NCI-H146 (cell line): ENCODE data around the gene FRMD5.

Experiments used
- DNase-seq: peaks from one replicate; lab custom pipeline; 2025; lab: John Stamatoyannopoulos, UW

Gene FRMD5

DNA sequence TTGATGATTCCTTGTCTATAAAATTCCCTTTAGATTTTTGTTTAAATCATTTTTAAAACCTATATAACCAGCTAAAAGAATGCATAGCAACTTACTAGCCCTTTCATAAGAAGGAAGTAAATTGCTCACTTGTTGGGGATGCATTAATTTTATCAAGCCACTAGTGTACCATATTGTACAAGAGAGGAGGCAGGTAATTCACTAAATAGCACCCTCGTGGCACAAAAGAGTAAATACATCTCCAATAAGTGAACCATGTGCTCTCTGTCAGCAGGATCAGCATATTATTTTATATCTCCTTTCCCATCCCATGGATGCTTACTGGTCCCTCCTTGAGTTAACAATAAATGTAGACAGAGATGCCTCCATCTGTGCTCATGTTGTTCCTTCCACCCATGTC, 34.3 kb downstream of the FRMD5 start:
- DNase-seq: no peak

- DNase-seq: no peak
Observed at GRCh38 chr15:44159492-44159891, 35.6 kb downstream of the FRMD5 start.

- DNase-seq: no peak
Observed at GRCh38 chr15:44158111-44158510, 37.0 kb downstream of the FRMD5 start.

DNA sequence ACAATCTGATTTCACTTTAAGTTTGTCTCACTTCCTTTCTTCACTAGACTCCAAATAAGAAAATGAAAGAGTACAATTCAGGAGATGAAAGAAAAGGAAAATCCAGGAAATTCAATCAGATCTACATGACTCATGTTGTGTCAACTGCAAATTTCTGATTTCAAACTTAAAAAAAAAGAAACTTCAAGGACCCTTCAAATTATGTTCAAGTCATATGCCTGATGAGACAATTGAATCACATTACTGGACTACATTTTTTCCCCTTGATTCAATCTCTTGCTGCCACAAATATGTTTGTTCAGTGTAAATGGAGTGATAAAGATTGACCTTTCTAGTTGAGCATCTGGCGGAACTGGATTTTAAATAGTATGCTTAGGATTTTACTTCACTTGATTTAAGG, 37.4 kb downstream of the FRMD5 start:
- no peak for DNase-seq

GRCh38 chr15:44153352-44153751, 41.7 kb downstream of the FRMD5 start:
- no peak for DNase-seq

- DNase-seq: no peak
Observed at GRCh38 chr15:44149224-44149623, 45.8 kb downstream of the FRMD5 start.

DNA sequence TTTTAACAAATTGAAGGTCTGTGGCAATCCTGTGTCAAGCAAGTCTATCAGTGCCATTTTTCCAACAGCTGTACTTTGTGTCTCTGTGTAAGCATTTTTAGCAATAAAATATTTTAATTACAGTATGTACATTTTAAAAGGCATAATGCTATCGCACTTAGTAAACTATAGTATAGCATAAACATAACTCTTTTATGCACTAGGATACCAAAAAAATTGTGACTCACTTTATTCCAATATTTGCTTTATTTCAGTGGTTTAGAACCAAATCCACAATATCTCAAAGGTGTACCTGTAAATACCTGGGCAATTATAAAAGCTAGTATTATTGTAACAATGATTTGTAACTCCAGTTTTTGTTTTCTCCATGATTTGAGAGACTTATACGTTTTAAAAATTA, 46.5 kb downstream of the FRMD5 start:
- DNase-seq: no peak

GRCh38 chr15:44147636-44148035, 47.4 kb downstream of the FRMD5 start:
- no peak for DNase-seq

DNA sequence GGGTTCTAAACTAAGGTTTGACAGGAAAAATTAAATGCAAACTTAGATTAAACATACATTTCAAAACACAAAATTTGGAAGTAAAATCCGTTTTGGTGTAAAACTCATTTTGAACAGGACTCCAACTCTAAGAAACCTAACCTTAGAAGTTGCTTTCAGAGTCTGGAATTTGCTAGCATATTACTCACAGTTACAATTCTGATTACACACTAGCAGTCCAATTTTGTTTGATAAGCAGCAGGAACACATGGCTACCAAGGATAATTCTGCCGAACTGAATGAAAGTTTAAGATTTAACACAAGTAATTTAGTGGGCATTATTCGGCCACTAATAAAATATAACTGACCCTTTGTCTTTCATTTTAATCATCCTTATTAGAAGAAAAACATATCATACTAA, 49.6 kb downstream of the FRMD5 start:
- no peak for DNase-seq

DNA sequence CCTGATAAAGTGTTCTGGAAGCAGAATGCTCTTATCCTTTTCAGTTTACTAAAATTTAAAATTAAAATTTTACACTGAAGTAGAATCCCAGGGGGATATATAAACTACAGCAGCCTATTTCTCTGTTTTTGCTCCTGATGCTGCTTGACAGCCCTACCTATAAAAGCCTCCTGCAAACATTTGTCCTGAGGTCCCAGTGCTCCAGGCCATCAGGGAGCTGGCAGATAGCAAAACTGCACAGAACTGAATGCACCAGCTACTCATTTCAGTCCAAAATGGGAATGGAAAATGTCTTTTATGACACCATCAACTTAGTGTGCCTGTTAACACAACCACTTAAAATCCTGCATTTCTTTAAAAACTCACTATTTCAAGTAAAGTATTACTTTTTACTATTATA, 50.1 kb downstream of the FRMD5 start:
- DNase-seq: no peak

DNA sequence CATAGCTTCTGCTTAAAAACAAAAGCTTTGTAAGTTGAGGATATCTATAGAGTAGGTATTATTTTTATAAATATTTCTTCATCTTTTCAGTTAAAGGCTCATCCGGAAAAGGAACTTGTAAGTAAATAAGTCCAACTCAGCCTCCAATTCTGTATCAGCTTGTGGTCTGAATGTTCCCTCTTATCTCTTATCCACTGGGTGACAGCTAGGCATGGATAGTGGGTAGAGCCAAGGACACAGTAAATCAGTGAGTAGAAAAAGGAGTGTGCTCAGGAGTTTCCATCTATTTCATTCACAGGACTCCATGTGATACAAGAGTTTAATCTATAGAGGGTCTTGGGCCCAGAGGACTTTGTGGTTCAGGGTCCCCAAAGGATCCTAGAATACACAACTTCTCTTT, 50.9 kb downstream of the FRMD5 start:
- no peak for DNase-seq

DNA sequence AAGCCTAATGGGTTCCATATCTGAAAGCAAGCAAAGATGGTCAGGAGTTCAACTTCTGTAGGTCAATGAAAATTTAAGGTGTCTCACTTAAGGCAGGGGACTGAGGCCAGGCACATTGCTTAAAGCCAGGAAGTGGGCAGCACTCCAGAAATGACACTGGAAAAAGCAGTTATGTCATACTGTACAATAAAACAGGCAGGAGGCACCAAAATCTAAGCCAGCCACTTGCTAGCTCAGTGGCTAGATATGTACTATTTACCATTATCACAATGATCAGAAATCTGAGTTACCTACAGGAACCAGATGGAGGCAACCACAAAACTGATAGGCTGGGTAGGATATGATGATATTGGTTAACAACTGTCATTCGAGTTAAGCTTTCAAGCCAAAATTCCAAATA, 57.3 kb downstream of the FRMD5 start:
- DNase-seq: no peak

DNA sequence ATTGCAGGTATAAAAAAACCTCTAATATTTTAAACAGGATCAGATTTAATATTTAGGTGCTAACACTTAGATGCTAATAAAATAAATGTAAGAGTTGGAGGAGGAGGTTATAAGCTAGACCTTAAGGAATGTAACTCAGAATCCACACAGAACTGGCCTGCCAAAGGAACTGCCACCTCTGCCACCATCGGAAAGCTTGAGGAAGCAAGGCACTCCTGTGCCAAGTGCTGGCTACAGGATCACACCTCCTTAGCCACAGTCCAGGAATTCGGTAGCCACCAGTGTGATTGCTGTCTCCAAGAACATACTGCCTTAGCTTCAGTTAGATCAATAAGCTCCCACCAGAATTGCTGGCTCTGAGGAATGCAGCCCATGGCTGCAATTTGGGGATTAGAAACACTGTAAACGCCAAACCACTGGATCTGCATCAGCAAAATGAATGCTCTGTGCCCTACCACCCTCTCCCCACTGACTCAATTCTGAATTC, 58.0 kb downstream of the FRMD5 start:
- DNase-seq: no peak

GRCh38 chr15:44132057-44132456, 63.0 kb downstream of the FRMD5 start:
- DNase-seq: no peak

DNA sequence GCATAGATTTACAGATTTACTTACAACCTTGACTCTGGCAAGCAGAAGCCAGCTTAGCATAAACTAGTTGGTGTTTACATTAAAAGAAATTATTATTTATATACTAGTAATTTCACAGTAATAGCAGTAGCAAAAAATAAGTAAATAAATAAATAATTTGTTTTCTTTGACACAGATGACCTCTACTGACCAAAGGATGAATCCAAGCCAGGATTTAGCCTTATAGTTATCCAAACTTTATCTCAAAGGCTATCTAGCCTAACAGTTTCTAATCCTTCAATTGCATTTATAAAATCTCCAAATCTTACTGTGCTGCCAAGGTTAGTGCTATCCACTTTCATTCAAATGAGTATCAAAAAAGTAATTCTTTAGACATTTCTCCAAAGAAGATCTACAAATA, 64.3 kb downstream of the FRMD5 start:
- no peak for DNase-seq

- no peak for DNase-seq
Observed at GRCh38 chr15:44129911-44130310, 65.2 kb downstream of the FRMD5 start.

GRCh38 chr15:44128443-44128842, 66.6 kb downstream of the FRMD5 start:
- DNase-seq: no peak

- no peak for DNase-seq
Observed at GRCh38 chr15:44125879-44126278, 69.2 kb downstream of the FRMD5 start.

DNA sequence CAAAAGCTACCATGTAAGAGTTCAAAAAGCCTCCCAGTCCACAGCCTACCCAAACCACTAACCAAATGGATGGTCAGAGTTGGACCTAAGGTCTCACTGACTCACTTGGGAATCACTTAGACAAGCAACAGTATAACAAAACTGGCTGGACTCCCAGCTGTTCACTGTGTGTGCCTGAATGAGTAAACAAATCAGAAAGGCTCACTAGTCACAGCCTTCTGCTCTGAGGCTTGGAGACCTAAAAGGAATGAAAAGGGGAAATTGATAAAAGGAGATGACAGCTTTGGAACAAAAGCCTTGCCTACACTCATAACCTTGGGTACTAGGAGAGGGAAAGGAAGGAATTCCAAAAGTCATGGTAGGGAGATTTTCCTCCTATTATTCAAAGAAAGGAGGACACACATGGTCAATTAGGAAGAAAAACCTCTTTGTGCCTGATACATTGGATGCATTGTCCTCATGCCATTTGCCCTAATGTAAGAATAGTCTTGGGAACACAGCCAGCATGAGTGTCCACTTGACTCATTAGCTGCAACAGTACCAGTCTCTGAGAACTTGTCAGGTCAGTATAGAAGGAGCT, 92.3 kb downstream of the FRMD5 start:
- DNase-seq: peak; percentile 1

GRCh38 chr15:44101944-44102343, 93.1 kb downstream of the FRMD5 start:
- no peak for DNase-seq

DNA sequence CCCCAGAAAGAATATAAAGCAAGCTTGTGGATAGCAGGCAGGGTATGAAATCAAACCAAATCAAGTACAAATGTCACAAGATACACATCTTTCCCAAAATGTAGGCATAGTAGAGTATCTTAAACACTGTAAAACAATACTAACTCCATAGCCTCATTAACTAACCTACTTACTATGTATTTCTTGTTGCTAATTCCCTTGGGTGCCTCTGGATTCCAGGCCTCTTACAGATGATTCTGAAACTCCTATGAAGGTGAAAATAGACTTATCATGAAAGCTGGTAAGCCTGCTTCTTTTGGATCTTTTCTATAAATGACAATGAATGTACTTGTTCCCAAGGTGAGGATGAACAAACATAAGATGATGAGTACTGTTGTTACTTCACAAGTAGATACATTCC, 93.8 kb downstream of the FRMD5 start:
- DNase-seq: no peak

- DNase-seq: no peak
Observed at GRCh38 chr15:44099671-44100070, 95.4 kb downstream of the FRMD5 start.

DNA sequence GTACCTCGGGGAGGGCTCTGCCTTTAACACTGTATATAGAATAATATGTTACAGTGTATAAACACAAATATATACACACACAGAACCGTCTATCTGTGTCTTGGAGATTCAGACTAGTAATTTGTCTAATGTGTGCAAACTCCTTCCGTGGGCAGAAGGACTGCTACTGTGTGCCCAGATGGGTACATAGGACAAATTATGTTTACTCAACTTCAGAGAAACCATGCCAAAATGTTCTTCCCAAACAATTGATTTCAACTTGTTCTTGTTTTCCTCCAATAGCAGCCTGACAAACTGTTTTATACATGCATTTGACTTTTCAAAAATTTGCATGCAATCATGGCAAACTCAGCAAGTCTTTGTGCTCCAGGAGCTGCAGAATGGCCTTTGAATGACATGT, 97.5 kb downstream of the FRMD5 start:
- DNase-seq: no peak

DNA sequence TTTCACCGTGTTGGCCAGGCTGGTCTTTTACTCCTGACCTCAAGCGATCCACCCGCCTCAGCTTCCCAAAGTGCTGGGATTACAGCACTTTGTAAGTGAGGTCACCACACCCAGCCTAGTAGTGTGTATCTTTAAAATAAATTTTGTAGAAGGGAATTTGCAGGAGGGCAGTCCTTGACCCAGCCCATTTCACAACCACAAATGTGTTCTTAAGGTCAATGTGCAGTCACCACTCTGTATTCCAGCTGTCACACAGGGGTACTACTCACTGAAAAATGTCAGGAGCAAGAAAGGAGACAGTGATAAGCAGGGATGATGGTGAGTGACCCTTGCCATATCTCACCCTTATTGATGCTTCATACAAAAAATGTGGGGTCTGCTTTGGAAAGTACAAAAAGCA, 98.5 kb downstream of the FRMD5 start:
- no peak for DNase-seq

DNA sequence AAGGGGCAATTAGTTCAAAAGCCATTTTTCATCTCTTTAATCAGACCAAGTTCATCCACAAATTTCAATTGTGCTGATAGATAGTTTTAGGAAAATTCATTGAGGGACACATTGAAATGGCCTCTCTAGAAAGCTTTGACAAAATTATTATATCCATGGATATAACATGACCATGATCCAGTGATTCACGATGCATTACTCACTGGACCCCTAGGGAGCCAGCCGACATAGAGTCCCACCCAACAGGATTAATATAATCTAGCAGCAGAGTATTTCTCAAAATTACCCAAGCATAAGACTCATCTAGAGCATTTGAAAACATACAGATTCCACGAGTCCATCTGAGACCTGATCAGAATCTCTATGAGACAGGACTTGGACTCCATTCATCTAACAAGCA, 100.3 kb downstream of the FRMD5 start:
- DNase-seq: no peak
